ENCODE results near the gene KIF1B.
"Not testable (repeated sequence)": the region's sequence is repeated elsewhere in the genome, so short reads cannot be mapped to it uniquely, and the experiment has no call there.

KIF1B gene

DNA sequence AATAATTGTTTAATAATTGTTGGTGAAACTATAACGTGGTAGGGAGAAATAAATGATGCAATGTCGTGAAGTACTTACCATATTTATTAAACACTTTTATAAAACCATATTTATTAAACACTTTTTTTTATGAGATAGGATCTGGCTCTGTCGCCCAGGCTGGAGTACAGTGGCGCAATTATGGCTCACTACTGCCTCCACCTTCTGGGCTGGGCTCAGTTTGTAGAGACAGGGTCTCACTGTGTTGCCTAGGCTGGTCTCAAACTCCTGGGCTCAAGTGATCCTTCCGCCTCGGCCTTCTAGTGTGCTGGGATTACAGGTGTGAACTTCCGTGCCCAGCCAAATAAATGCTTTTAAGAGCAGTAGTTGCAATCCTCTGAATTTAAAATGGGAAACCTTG lies 112.5 kb downstream of the KIF1B start:
- DNase-seq (ENCODE audit: extremely low read depth in 1 of 2, low read depth in 1 of 2) = no peak

DNA sequence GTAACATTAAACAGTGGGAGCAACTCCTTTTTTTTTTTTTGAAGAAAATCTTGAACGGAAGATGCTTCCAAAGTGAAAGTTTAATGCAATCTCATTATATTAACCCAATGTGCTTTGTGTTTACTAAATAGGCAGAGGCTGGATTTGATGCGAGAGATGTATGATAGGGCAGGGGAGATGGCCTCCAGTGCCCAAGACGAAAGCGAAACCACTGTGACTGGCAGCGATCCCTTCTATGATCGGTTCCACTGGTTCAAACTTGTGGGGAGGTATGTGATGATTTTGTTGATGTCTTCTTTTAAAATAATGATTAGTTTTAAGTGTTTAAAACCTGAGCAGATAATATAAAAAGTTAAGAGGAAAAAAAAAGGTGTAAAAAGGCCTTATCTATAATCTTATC lies 114.3 kb downstream of the KIF1B start:
- no peak for DNase-seq (ENCODE audit: extremely low read depth in 1 of 2, low read depth in 1 of 2)

DNA sequence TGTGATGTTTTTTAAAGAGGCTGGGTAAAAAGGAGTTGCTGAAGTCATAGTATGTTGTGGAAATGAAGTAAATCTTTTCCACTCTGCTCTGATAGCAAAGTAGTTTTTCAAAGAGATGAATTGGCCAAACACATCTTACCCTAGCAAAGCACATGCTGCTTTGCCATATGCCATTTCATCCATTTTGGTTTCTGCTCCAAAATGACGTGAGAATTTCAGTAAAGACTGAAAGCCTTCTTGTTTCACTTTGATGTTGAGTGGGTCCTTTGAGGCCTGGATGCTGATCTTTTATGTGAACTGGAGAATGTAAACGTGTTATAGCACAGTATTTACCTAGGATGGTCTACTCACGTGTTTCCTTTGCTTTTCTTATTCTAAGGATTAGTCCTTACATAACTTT lies 115.2 kb downstream of the KIF1B start:
- no peak for DNase-seq (ENCODE audit: extremely low read depth in 1 of 2, low read depth in 1 of 2)

DNA sequence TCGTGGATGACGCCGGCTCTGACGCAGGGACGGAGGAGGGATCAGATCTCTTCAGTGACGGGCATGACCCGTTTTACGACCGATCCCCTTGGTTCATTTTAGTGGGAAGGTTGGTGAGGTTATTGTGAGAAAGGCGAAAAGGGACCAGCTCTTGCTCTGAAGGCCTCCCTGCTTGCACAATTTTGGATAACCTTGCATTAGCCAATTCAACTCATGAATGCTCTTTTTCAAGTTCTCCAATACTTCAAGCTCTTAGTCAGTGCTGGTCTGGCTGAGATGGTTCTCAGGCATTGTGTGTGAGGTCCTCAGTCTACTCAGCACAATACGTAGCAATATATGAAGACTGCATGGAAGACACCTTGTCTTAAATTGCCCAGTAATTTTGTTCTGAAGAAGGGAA lies 115.9 kb downstream of the KIF1B start:
- no peak for DNase-seq (ENCODE audit: extremely low read depth in 1 of 2, low read depth in 1 of 2)

- DNase-seq (ENCODE audit: extremely low read depth in 1 of 2, low read depth in 1 of 2) = no peak
Measured at GRCh38 chr1:10328180-10328963, 118.0 kb downstream of the KIF1B start.

- DNase-seq (ENCODE audit: extremely low read depth in 1 of 2, low read depth in 1 of 2) = no peak
Measured at GRCh38 chr1:10337436-10337835, 127.1 kb downstream of the KIF1B start.

DNA sequence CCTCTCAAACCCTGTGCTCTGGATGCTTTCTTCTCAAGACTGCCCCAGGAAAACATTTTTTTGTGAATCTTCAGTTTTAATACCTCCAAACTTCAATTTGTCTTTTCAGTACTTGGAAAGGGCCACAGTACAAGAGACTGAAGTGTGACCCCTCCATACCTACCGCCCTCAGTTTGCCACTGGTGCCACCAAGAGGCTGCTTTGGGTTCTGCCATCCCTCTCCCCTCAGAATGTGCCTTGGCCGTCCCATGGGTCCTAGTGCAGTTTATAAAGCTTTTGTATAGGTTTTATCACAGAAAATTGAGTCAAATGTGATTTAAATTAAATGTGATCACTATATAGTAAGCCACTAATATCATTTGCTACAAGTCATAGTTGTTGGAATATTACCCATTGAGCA lies 127.7 kb downstream of the KIF1B start:
- DNase-seq (ENCODE audit: extremely low read depth in 1 of 2, low read depth in 1 of 2) = peak in 1 of 2 donors; percentile 15

GRCh38 chr1:10338611-10339010 lies 128.2 kb downstream of the KIF1B start:
- no peak for DNase-seq (ENCODE audit: extremely low read depth in 1 of 2, low read depth in 1 of 2)

- DNase-seq (ENCODE audit: extremely low read depth in 1 of 2, low read depth in 1 of 2) = no peak
Measured at GRCh38 chr1:10339036-10339567, 128.7 kb downstream of the KIF1B start.

GRCh38 chr1:10339815-10340214 lies 129.4 kb downstream of the KIF1B start:
- DNase-seq (ENCODE audit: extremely low read depth in 1 of 2, low read depth in 1 of 2) = no peak

DNA sequence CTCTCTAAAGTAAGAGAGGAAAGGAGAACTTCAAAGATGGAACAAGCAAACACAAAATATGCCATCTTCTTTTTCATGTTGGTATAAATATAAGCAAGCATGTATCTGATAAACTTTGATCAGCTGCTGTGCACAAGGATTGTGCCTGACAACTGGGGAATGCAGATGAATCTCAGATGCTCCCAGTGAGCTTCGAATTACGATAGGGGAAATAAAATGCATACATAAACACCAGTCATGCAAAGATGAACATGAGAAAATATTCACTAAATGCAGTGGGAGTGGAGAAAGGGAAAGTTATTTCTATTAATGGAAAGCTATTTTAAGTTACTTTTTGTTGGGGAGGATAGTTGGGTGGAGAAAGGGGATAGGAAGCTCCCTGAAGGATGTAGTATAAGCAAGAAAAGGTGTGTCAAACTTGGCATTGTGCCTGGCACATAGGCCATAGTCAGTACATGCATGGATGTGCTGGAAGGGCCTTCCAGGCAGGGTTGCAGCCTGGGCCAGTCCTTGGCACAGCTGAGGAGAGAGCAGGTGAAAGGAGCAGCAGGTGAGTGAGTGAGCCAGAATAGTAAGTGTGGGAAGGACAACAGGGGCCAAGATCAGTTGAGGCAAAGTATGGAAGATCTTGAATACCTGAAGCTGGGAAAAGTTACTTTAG lies 130.7 kb downstream of the KIF1B start:
- DNase-seq (ENCODE audit: extremely low read depth in 1 of 2, low read depth in 1 of 2) = no peak

DNA sequence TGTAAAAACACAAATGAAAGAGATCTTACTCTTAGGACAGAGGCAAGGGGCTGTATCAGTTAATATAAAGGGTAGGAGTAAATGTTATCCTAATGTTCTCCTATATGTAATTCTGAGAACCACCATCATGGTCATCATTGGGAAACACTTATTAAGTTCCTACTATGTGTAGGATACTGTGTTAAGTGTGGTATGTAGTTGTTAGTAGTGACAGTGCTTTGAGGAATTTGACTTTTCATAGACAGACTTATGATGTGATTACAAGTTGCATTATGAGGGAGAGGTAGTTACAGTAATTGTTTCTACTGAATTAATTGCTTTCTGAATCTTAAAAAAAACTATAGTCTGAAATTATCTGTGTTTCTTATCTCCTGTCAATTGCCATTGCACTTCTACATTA lies 136.7 kb downstream of the KIF1B start:
- no peak for DNase-seq (ENCODE audit: extremely low read depth in 1 of 2, low read depth in 1 of 2)

DNA sequence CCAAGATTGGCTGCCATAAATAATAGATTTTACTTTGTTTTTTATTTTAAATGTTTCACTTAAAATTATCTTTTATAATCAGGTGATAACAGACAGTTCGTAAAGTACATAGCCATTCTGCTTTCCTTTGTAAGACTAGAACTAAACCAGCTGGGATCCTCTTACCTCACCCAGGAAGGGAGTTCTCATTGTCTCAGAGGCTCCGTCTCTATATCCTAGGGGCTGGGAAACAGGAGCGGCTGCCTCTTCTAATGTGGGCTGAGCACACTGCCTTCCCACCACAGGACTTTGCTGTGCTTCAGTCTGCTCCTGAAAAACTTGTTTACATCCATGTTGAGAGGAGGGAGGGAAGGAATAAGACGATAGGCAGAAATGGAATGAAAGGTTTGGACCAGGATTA lies 142.9 kb downstream of the KIF1B start:
- DNase-seq (ENCODE audit: extremely low read depth in 1 of 2, low read depth in 1 of 2) = no peak

GRCh38 chr1:10353693-10354092 lies 143.3 kb downstream of the KIF1B start:
- no peak for DNase-seq (ENCODE audit: extremely low read depth in 1 of 2, low read depth in 1 of 2)

GRCh38 chr1:10360045-10360444 lies 149.7 kb downstream of the KIF1B start:
- DNase-seq (ENCODE audit: extremely low read depth in 1 of 2, low read depth in 1 of 2) = no peak

GRCh38 chr1:10361515-10361914 lies 151.1 kb downstream of the KIF1B start:
- no peak for DNase-seq (ENCODE audit: extremely low read depth in 1 of 2, low read depth in 1 of 2)

GRCh38 chr1:10368194-10368593 lies 157.8 kb downstream of the KIF1B start:
- no peak for DNase-seq (ENCODE audit: extremely low read depth in 1 of 2, low read depth in 1 of 2)

DNA sequence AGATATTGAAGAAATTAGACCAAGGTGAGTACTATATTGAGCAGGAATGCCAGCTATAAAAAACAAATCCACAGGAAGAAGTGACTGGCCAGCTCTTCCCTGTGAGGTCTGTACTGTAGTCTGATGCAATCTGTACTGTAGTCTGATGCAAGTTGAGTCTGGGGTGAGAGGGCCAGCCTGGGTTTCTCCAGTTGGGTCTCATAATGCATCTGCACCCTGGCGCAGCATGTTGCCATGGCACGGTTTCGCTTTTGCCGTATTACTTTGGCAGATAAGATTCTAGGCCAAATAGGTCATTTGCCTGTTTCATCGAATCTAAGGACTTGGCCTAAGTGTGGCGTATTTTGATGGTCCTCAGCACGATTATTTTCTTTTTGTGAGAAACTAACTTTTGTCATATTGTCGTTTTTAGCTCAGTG lies 164.1 kb downstream of the KIF1B start:
- DNase-seq (ENCODE audit: extremely low read depth in 1 of 2, low read depth in 1 of 2) = no peak

DNA sequence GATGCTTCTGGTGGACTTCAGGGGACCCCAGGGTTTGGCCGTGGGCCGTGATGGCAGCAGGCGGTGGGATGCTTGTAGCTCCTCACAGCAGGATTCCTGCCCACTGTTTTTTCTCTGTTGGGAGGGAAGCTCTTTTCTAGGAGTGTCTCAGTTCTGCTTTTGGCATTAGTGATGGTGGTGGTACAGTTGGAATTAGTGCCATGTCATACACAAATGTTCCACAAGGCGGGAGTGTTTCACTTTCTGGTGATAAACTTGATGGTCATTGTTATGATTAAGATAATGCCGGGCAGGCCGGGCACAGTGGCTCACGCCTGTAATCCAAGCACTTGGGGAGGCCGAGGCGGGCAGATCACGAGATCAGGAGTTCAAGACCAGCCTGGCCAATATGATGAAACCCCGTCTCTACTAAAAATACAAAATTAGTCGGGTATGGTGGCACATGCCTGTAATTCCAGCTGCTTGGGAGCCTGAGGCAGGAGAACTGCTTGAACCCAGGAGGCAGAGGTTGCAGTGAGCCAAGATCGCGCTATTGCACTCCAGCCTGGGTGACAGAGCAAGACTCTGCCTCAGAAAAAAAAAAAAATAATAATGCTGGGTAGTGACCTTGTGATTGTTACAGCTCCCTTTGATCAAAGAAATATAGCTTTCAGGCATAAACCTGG lies 167.1 kb downstream of the KIF1B start:
- DNase-seq (ENCODE audit: extremely low read depth in 1 of 2, low read depth in 1 of 2) = not testable (repeated sequence)

- no peak for DNase-seq (ENCODE audit: extremely low read depth in 1 of 2, low read depth in 1 of 2)
Measured at GRCh38 chr1:10378081-10378841, 167.9 kb downstream of the KIF1B start.

- DNase-seq (ENCODE audit: extremely low read depth in 1 of 2, low read depth in 1 of 2) = no peak
Measured at GRCh38 chr1:10379101-10379620, 168.8 kb downstream of the KIF1B start.

Data from stimulated activated CD8-positive, alpha-beta memory T cell treated with anti-CD3 and anti-CD28 coated beads, Interleukin-7, amount 100 ng/mL, for 48 hours (primary cell).